Measurements from ENCODE around the gene PI4K2A.

PI4K2A gene

DNA sequence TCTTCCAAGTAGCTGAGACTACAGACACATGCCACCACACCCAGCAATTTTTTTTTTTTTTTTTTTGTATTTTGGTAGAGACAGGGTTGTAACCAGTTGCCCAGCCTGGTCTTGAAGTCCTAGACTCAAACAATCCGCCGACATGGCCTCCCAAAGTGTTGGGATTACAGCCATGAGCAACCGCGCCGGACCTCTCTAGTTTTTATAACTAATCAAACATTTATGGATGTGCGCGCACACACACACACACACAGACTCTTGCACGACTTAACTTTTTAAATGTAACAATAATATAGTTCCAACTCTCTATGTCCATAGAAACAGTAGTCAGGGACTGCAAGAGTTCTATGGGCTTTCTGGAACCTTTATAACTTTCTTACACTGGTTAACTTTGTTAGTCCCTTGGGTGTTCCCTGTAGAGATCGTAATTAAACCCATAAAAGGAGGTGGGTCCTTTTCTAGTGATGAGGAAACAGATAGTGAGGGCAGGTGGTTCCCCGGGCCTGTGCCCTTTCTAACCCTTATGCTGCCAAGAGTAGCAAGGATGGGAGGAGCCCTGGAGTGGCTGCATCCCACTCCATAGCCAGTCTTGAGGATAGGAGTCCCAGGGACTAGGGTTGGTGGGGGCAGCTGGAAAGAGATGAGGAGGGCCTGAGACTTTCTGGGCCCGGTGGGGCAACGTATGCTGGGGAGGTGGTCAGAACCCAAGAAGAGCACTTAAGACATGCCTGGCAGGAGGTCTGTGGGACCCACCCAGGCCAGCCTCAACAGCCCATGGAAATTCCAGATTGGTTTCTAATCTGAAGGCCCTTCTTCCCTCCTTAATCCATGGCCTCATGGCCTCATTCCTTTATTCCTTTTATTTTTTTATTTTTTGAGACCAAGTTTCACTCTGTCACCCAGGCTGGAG is 81.7 kb downstream of the PI4K2A start:
- no peak for ATAC-seq
- TF ChIP-seq ISL1 (CRISPR knock-in tag; IDR thresholded peaks at IDR 0.05) = no peak
- TF ChIP-seq SNAI2 (CRISPR knock-in tag; IDR thresholded peaks at IDR 0.05) = no peak
- TF ChIP-seq, protein P1, sequence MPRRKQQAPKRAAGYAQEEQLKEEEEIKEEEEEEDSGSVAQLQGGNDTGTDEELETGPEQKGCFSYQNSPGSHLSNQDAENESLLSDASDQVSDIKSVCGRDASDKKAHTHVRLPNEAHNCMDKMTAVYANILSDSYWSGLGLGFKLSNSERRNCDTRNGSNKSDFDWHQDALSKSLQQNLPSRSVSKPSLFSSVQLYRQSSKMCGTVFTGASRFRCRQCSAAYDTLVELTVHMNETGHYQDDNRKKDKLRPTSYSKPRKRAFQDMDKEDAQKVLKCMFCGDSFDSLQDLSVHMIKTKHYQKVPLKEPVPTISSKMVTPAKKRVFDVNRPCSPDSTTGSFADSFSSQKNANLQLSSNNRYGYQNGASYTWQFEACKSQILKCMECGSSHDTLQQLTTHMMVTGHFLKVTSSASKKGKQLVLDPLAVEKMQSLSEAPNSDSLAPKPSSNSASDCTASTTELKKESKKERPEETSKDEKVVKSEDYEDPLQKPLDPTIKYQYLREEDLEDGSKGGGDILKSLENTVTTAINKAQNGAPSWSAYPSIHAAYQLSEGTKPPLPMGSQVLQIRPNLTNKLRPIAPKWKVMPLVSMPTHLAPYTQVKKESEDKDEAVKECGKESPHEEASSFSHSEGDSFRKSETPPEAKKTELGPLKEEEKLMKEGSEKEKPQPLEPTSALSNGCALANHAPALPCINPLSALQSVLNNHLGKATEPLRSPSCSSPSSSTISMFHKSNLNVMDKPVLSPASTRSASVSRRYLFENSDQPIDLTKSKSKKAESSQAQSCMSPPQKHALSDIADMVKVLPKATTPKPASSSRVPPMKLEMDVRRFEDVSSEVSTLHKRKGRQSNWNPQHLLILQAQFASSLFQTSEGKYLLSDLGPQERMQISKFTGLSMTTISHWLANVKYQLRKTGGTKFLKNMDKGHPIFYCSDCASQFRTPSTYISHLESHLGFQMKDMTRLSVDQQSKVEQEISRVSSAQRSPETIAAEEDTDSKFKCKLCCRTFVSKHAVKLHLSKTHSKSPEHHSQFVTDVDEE (CRISPR knock-in tag; IDR thresholded peaks at IDR 0.05) = no peak
- TF ChIP-seq, protein P2, sequence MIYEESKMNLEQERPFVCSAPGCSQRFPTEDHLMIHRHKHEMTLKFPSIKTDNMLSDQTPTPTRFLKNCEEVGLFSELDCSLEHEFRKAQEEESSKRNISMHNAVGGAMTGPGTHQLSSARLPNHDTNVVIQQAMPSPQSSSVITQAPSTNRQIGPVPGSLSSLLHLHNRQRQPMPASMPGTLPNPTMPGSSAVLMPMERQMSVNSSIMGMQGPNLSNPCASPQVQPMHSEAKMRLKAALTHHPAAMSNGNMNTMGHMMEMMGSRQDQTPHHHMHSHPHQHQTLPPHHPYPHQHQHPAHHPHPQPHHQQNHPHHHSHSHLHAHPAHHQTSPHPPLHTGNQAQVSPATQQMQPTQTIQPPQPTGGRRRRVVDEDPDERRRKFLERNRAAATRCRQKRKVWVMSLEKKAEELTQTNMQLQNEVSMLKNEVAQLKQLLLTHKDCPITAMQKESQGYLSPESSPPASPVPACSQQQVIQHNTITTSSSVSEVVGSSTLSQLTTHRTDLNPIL (CRISPR knock-in tag; IDR thresholded peaks at IDR 0.05; ENCODE audit: low read depth) = no peak
- TF ChIP-seq TOX (CRISPR knock-in tag; IDR thresholded peaks at IDR 0.05; ENCODE audit: borderline replicate concordance) = no peak
- no peak for TF ChIP-seq ZNF8 (CRISPR knock-in tag; IDR thresholded peaks at IDR 0.05)
- TF ChIP-seq ZFP3 (CRISPR knock-in tag; IDR thresholded peaks at IDR 0.05) = no peak
- TF ChIP-seq PPARA (CRISPR knock-in tag; IDR thresholded peaks at IDR 0.05; ENCODE audit: borderline replicate concordance) = no peak
- TF ChIP-seq, protein P3, sequence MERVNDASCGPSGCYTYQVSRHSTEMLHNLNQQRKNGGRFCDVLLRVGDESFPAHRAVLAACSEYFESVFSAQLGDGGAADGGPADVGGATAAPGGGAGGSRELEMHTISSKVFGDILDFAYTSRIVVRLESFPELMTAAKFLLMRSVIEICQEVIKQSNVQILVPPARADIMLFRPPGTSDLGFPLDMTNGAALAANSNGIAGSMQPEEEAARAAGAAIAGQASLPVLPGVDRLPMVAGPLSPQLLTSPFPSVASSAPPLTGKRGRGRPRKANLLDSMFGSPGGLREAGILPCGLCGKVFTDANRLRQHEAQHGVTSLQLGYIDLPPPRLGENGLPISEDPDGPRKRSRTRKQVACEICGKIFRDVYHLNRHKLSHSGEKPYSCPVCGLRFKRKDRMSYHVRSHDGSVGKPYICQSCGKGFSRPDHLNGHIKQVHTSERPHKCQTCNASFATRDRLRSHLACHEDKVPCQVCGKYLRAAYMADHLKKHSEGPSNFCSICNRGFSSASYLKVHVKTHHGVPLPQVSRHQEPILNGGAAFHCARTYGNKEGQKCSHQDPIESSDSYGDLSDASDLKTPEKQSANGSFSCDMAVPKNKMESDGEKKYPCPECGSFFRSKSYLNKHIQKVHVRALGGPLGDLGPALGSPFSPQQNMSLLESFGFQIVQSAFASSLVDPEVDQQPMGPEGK (CRISPR knock-in tag; IDR thresholded peaks at IDR 0.05; ENCODE audit: borderline replicate concordance) = no peak
- TF ChIP-seq ZFP30 (CRISPR knock-in tag; IDR thresholded peaks at IDR 0.05) = no peak
- TF ChIP-seq OSR1 (CRISPR knock-in tag; IDR thresholded peaks at IDR 0.05) = no peak
- TF ChIP-seq ESRRG (CRISPR knock-in tag; IDR thresholded peaks at IDR 0.05) = no peak
- no peak for TF ChIP-seq ZNF70 (CRISPR knock-in tag; IDR thresholded peaks at IDR 0.05)
- no peak for TF ChIP-seq ARNTL (CRISPR knock-in tag; IDR thresholded peaks at IDR 0.05; ENCODE audit: borderline replicate concordance, low read depth)
- TF ChIP-seq BACH2 (CRISPR knock-in tag; IDR thresholded peaks at IDR 0.05; ENCODE audit: borderline replicate concordance) = no peak
- TF ChIP-seq ZNF565 (CRISPR knock-in tag; conservative IDR thresholded peaks at IDR 0.05; ENCODE audit: low read depth) = no peak
- no peak for TF ChIP-seq CSDC2 (CRISPR knock-in tag; IDR thresholded peaks at IDR 0.05)
- no peak for TF ChIP-seq TCF4 (CRISPR knock-in tag; IDR thresholded peaks at IDR 0.05; ENCODE audit: borderline replicate concordance)
- TF ChIP-seq ZC3H10 (CRISPR knock-in tag; IDR thresholded peaks at IDR 0.05) = no peak

DNA sequence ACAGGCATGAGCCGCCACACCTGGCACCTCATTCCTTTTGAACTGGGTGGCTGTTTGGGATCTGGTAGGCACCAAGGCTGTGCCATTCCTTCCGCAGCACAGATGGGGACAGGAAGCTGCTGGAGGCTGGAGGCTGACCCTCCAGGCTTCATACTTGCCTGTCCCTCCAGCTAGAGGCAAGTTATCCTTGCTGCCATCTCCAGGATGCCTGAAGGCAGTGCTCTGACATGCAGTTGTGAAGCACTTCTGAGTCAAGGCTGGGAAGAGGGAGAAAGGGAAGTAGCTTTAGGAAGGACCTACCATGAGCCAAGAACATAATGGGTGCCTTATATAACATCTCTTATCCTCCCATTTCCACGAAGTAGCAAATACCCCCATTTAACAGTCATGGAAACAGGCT is 82.5 kb downstream of the PI4K2A start:
- TF ChIP-seq ZNF565 (CRISPR knock-in tag; conservative IDR thresholded peaks at IDR 0.05; ENCODE audit: low read depth) (no peak), ZC3H10 (CRISPR knock-in tag; IDR thresholded peaks at IDR 0.05) (no peak), ZFP3 (CRISPR knock-in tag; IDR thresholded peaks at IDR 0.05) (no peak), ARNTL (CRISPR knock-in tag; IDR thresholded peaks at IDR 0.05; ENCODE audit: borderline replicate concordance, low read depth) (no peak), BACH2 (CRISPR knock-in tag; IDR thresholded peaks at IDR 0.05; ENCODE audit: borderline replicate concordance) (no peak), CSDC2 (CRISPR knock-in tag; IDR thresholded peaks at IDR 0.05) (no peak), TCF4 (CRISPR knock-in tag; IDR thresholded peaks at IDR 0.05; ENCODE audit: borderline replicate concordance) (no peak), SNAI2 (CRISPR knock-in tag; IDR thresholded peaks at IDR 0.05) (no peak), ESRRG (CRISPR knock-in tag; IDR thresholded peaks at IDR 0.05) (no peak), GLIS3 (CRISPR knock-in tag; IDR thresholded peaks at IDR 0.05) (no peak), ZFP30 (CRISPR knock-in tag; IDR thresholded peaks at IDR 0.05) (no peak), TOX (CRISPR knock-in tag; IDR thresholded peaks at IDR 0.05; ENCODE audit: borderline replicate concordance) (no peak), RARB (CRISPR knock-in tag; IDR thresholded peaks at IDR 0.05) (no peak)
- TF ChIP-seq, protein P2 (CRISPR knock-in tag; IDR thresholded peaks at IDR 0.05; ENCODE audit: low read depth) = no peak
- TF ChIP-seq, protein P4, sequence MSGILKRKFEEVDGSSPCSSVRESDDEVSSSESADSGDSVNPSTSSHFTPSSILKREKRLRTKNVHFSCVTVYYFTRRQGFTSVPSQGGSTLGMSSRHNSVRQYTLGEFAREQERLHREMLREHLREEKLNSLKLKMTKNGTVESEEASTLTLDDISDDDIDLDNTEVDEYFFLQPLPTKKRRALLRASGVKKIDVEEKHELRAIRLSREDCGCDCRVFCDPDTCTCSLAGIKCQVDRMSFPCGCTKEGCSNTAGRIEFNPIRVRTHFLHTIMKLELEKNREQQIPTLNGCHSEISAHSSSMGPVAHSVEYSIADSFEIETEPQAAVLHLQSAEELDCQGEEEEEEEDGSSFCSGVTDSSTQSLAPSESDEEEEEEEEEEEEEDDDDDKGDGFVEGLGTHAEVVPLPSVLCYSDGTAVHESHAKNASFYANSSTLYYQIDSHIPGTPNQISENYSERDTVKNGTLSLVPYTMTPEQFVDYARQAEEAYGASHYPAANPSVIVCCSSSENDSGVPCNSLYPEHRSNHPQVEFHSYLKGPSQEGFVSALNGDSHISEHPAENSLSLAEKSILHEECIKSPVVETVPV (CRISPR knock-in tag; IDR thresholded peaks at IDR 0.05) = no peak
- TF ChIP-seq, protein P5, sequence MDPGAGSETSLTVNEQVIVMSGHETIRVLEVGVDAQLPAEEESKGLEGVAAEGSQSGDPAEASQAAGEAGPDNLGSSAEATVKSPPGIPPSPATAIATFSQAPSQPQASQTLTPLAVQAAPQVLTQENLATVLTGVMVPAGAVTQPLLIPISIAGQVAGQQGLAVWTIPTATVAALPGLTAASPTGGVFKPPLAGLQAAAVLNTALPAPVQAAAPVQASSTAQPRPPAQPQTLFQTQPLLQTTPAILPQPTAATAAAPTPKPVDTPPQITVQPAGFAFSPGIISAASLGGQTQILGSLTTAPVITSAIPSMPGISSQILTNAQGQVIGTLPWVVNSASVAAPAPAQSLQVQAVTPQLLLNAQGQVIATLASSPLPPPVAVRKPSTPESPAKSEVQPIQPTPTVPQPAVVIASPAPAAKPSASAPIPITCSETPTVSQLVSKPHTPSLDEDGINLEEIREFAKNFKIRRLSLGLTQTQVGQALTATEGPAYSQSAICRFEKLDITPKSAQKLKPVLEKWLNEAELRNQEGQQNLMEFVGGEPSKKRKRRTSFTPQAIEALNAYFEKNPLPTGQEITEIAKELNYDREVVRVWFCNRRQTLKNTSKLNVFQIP (CRISPR knock-in tag; IDR thresholded peaks at IDR 0.05; ENCODE audit: borderline replicate concordance, low read depth) = no peak
- TF ChIP-seq, protein P1 (CRISPR knock-in tag; IDR thresholded peaks at IDR 0.05) = no peak

More for the DNA sequence above, 82.5 kb downstream of the PI4K2A start:
- ATAC-seq = no peak
